Measurements from ENCODE around the gene SVIL.

GRCh38 chr10:29440981-29441380, 193.8 kb downstream of the SVIL start:
- no peak for TF ChIP-seq CTCF (IDR thresholded peaks at IDR 0.05; ENCODE audit: poor library complexity, severe bottlenecking)
- no peak for TF ChIP-seq EZH2 (IDR thresholded peaks at IDR 0.05; ENCODE audit: borderline replicate concordance, insufficient read depth, low read length, poor library complexity, severe bottlenecking)
- no peak for TF ChIP-seq TAF1 (IDR thresholded peaks at IDR 0.05; ENCODE audit: low read depth)
- no peak for TF ChIP-seq POLR2AphosphoS5 (IDR thresholded peaks at IDR 0.05)
- TF ChIP-seq EP300 (conservative IDR thresholded peaks at IDR 0.05; ENCODE audit: poor library complexity, severe bottlenecking): no peak
- no peak for TF ChIP-seq MXI1 (conservative IDR thresholded peaks at IDR 0.05; ENCODE audit: poor library complexity, severe bottlenecking)
- TF ChIP-seq RAD21 (conservative IDR thresholded peaks at IDR 0.05): no peak
